NCI-H2196 treated with DMSO at 0.1 percent for 48 hours (cell line): ENCODE measurements around the gene MED14.

Source experiments
- DNase-seq: peaks from one replicate; lab custom pipeline; 2025; ENCODE audit not compliant: unreplicated experiment; lab: John Stamatoyannopoulos, UW

Gene MED14

GRCh38 chrX:40729598-40730584 is 5.5 kb downstream of the MED14 start:
- no peak for DNase-seq

- DNase-seq: no peak
These were observed 7.6 kb downstream of the MED14 start for GRCh38 chrX:40727581-40728252.

GRCh38 chrX:40727093-40727492 is 8.2 kb downstream of the MED14 start:
- DNase-seq: no peak

DNA sequence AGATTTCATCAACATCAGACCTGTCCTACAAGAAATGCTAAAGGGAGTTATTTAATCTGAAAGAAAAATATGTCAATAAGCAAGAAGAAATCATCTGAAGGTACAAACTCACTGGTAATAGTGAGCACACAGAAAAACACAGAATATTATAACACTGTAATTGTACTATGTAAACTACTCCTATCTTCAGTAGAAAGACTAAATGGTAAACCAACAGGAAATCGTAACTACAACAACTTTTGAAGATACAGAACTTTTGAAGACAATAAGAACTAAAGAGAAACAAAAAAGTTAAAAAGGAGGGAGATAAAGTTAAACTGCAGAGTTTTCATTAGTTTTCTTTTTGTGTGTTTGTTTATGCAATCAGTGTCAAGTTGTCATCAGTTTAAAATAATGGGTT is 12.4 kb downstream of the MED14 start:
- DNase-seq: no peak

DNA sequence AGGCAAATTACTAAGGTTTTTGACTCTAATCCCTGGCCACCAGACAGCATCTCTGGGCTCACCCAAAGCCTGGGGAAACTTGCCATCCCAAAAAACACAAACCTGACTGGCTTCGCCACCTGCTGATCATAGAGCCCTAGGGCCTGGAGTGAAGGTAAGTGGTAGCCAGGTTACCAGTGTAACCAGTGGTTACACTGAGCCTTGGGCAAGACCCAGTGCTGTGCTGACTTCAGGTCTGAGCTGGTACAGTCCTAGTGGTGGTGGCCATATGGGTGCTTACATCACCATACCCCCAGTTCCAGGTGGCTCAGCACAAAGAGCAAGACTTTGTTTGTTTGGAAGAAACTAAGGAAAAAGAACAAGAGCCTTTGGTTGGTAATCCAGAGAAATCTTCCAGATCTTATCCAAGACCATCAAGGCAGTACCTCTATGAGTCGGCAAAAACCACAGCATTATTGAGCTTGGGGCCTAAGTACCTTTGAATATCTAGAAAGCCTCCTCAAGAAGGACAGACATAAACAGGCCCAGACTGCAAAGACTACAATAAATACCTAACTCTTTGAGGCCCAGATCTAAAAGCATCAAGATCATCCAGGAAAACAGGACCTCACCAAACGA is 13.7 kb downstream of the MED14 start:
- DNase-seq: no peak

DNA sequence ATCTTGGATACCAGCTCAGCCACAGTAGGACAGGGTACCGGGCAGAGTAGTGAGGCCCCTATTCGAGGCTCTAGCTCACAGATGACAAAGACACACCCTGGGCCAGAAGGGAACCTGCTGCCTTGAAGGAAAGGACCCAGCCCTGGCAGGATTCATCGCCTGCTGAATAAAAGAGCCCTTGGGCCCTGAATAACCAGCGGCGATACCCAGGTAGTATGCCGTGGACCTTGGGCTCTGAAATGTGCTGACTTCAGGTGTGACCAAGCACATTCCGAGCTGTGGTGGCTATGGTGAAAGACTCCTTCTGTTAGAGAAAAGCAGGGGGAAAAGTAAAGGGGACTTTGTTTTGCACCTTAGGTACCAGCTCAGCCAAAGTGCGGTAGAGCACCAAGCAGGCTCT is 14.6 kb downstream of the MED14 start:
- DNase-seq: no peak

DNA sequence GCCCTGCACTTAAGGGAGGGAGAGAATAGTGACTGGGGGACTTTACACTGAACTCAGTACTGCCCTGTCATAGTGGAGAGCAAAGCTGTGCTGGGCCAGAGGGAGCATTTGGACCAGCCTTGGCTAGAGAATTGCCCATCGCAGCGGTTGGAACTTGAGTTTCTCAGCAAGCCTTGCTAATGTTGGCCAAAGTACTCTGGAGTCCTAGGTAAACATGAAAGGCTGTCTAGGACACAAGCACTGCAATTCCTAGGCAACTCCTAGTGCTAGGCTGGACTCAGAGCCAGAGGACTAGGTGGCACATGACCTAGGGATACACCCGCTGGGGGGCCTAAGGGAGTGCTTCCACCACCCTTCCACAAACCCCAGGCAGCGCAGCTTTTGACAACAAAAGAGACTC is 15.0 kb downstream of the MED14 start:
- DNase-seq: no peak

- DNase-seq: no peak
These were observed 15.6 kb downstream of the MED14 start for GRCh38 chrX:40719731-40720130.

GRCh38 chrX:40719218-40719617 is 16.1 kb downstream of the MED14 start:
- DNase-seq: no peak

DNA sequence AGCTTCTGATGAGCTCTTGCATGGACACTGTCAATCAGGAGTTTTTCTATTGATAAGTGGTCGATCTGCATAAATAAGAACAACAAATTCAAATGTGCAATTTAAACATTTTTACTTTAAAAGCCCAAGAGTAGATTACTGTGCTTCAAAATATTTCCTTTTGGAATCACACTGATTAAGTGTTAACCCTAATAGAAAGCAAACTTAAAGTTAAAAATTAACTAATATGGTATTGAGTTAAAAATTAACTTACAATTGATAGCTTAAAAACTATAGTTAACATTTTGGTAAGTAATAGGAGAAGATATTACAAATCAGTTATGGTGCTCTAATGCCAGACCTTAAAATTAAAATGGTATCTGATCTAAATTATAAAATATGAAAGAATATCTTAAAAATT is 25.9 kb downstream of the MED14 start:
- DNase-seq: no peak

- no peak for DNase-seq
These were observed 29.6 kb downstream of the MED14 start for GRCh38 chrX:40705658-40706312.

GRCh38 chrX:40700640-40701342 is 34.6 kb downstream of the MED14 start:
- DNase-seq: no peak

DNA sequence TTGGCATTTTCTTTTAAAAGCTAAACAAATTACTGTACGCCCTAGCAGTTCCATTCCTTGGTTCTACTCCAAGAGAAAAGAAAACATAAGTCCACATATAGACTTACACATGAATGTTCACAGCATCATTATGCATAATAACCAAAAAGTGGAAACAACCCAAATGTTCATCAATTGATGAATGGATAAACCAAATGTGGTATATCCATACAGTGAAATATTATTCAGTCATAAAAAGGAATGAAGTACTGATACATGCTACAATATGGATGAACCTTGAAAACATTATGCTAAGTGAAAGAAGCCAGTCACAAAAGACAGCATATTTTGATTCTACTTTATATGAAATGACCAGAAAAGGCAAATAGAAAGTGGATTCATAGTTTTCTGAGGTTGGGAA is 36.5 kb downstream of the MED14 start:
- no peak for DNase-seq

DNA sequence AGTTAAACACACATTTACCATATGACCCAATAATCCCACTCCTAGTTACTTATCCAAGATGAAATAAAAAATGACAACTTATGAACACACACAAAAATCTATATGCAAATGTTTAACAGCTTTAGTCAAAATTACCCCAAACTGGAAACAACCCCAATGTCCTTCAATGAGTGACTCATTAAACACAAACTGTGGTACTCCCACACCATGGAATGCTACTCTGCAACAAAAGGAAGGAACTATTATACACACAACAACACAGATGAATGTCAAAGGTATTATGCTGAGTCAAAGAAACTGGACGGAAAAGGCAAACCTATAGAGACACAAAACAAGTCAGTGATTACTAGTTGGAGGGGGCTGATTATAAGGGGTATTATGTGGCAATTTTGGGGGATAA is 40.5 kb downstream of the MED14 start:
- no peak for DNase-seq

GRCh38 chrX:40688929-40689328 is 46.4 kb downstream of the MED14 start:
- no peak for DNase-seq

- DNase-seq: no peak
These were observed 48.2 kb downstream of the MED14 start for GRCh38 chrX:40687169-40687568.

DNA sequence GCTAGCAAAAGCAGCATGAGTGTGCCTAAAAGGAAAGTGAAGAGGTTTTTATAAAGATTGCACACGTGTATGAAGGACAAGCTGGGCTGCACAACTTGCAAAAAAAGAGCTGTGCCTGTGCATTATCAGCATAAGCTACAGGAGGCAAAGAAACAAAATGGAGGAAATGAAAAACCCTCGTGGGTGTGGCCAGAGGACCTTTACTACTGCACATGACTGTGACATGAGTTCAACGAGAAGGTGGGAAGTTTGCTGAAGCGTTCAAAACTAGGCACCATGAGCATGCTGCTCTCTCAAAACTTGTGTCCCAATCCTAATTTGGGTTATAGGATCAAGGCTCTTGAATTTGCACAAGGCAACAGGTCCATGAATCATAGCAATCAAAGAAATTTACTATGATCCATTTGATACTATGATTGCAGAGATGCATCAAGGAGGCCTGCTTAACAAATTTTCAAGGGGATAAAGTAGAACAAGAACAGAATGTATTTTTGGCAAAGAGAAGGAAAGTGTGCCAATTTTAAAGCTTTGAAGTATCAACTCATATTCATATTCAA is 49.9 kb downstream of the MED14 start:
- no peak for DNase-seq

GRCh38 chrX:40684092-40684491 is 51.2 kb downstream of the MED14 start:
- DNase-seq: no peak

GRCh38 chrX:40683245-40683644 is 52.1 kb downstream of the MED14 start:
- no peak for DNase-seq

DNA sequence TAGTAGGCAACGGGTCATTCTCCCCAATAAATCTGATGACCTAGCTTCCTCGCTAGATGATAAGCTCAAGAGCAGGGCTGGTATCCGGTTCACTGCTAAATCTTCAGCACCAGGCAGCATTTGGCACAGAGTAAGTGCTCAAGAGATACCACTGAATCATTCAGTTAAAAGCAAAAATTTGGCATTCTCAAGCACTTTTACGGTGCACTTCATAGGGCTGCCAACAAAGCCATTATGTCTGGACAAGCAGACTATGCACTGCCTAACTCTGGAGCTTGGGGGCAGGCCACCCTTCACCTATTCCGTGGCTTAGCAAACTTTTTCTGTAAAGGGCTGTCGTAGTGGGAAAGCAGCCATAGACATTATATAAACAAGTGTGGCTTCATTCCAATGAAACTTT is 64.2 kb downstream of the MED14 start:
- no peak for DNase-seq
